Neutrophil (primary cell): ENCODE measurements around the gene CREB5.

ENCODE experiments used
- H3K27ac ChIP-seq: fragments of 200-600 bp; sonication (generic); 2 replicates; pipeline ENCODE4 v1.5.1; 2016; ENCODE audit warnings: mild to moderate bottlenecking, moderate library complexity
- H3K27me3 ChIP-seq: fragments of 200-600 bp; sonication (generic); 2 replicates; pipeline ENCODE4 v1.6.0; 2016; ENCODE audit warnings: mild to moderate bottlenecking
- H3K36me3 ChIP-seq: fragments of 200-600 bp; sonication (generic); 2 replicates; pipeline ENCODE4 v1.5.1; 2017
- H3K4me1 ChIP-seq, 2 experiments: fragments of 200-600 bp in 1 of 2; sonication (generic) in 1 of 2; 1 replicate in 1 of 2; 2 replicates in 1 of 2; pipeline versions ENCODE4 v1.5.1 to v1.6.1; 2013 to 2016; ENCODE audit warnings: low read depth in 1 of 2, low read length in 1 of 2, mild to moderate bottlenecking in 1 of 2, moderate library complexity in 1 of 2; ENCODE audit not compliant: control insufficient read depth in 1 of 2, insufficient read depth in 1 of 2
- H3K4me3 ChIP-seq, 2 experiments: fragments of 200-600 bp in 1 of 2; sonication (generic) in 1 of 2; 1 replicate in 1 of 2; 2 replicates in 1 of 2; pipeline ENCODE4 v1.5.1; 2013 to 2016; ENCODE audit warnings: low read depth in 1 of 2, low read length in 1 of 2, mild to moderate bottlenecking in 1 of 2, moderate library complexity in 1 of 2
- H3K9me3 ChIP-seq: fragments of 200-600 bp; sonication (generic); 2 replicates; pipeline ENCODE4 v1.5.1; 2016
- TF ChIP-seq, protein P1 (sequence below): fragments of 200-600 bp; sonication (generic); IDR thresholded peaks from 2 replicates; pipeline ENCODE4 v1.5.1; 2016; ENCODE audit warnings: antibody characterized with exemption

Gene CREB5, protein sequence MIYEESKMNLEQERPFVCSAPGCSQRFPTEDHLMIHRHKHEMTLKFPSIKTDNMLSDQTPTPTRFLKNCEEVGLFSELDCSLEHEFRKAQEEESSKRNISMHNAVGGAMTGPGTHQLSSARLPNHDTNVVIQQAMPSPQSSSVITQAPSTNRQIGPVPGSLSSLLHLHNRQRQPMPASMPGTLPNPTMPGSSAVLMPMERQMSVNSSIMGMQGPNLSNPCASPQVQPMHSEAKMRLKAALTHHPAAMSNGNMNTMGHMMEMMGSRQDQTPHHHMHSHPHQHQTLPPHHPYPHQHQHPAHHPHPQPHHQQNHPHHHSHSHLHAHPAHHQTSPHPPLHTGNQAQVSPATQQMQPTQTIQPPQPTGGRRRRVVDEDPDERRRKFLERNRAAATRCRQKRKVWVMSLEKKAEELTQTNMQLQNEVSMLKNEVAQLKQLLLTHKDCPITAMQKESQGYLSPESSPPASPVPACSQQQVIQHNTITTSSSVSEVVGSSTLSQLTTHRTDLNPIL

DNA sequence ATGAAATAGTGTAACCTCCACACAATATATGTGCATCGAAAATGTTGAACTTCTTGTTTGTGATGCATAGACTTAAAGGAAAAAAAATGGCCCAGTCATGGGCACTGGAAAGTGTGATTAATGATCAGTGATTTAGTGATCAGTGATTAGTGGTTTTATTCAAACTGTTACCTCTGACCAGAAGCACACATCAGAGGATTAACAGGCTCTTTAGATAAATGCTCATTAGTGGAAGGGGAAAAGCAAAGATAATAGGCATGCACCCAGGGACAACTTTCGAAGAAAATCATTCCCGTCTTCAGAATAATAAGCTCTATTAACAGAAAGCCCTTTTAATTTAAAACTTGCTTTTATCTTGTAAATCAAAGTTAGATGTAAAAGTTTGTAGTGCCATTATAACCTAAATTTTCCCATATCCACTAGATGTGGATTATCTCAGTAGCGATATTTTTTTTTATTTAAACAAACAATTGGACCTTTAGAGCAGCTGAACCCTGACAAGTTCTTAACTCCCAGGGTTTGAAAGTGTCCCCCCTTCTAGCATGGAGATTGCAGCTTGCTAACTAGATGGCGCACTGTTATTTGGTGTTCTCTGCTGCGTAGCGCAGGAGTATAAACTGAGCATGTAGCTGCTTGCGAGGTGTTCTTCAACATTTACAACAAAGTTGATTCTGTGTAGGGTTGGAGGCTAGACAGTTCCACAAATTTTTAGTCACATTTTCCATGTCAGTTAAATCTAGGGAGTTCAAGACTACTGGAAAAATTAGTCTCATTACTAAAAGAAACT, at the start of gene CREB5:
CREB5 (plus strand) TSS at position 643 of the 787 bp plus-strand sequence. CDS start 397 bp downstream, outside the sequence.
- Histone ChIP-seq H3K9me3 (no peaks in the 10 kb centered on the region), H3K4me1 (peaks cover 17 to 25% of the 10 kb centered on the region in 2 experiments), H3K27me3 (peaks cover 99% of the 10 kb centered on the region), H3K4me3 (no peak within 1 kb of the TSS), H3K27ac (no peak within 1 kb of the TSS), H3K36me3 (no peaks in the 10 kb centered on the region)
- TF ChIP-seq, protein P1, sequence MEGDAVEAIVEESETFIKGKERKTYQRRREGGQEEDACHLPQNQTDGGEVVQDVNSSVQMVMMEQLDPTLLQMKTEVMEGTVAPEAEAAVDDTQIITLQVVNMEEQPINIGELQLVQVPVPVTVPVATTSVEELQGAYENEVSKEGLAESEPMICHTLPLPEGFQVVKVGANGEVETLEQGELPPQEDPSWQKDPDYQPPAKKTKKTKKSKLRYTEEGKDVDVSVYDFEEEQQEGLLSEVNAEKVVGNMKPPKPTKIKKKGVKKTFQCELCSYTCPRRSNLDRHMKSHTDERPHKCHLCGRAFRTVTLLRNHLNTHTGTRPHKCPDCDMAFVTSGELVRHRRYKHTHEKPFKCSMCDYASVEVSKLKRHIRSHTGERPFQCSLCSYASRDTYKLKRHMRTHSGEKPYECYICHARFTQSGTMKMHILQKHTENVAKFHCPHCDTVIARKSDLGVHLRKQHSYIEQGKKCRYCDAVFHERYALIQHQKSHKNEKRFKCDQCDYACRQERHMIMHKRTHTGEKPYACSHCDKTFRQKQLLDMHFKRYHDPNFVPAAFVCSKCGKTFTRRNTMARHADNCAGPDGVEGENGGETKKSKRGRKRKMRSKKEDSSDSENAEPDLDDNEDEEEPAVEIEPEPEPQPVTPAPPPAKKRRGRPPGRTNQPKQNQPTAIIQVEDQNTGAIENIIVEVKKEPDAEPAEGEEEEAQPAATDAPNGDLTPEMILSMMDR = no peak

DNA sequence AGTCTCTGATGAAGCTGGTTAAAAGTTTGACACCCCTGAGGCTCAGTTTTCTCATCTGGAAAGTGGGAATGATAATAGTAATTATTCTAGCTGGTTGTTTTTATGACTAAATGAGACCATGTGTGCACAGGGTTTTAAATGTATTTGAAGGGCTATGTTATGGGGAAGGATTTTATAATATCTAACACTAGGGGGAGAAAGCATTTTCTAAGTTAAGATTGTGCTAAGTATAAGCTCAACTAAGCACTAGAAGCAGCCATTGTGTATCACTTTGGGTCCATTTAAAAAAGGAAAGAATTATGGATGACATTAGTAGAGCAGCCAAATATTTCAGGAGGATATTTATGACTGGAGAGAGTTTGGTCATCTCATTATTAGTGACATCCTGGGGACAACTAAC, 49.5 kb upstream of the CREB5 start:
- H3K4me3 ChIP-seq = no peak overlapping the region
- H3K27me3 ChIP-seq = no peaks in the 10 kb centered on the region
- H3K4me1 ChIP-seq = no peaks in the 10 kb centered on the region
- H3K9me3 ChIP-seq = no peaks in the 10 kb centered on the region
- TF ChIP-seq, protein P1 = no peak
- no peaks in the 10 kb centered on the region for H3K36me3 ChIP-seq
- no peak overlapping the region for H3K27ac ChIP-seq

DNA sequence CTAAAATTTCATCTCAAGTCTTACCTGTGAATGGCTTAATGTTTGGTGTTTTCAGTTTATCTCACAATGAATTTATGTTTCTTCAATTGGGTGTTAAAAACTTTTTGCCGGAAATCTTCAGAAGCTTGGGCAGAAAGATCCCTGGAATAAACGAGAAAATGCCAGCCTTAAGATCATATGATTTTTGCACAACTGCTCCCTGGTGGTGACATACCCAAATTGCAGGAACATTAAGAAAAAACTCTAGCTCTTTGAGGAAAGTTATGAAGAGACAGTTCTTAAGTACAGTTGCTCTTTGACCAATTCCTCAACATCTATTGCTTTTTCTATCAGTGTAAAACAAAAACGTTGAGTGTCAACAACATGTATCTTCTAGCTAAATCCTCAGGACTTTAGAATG, 48.2 kb upstream of the CREB5 start:
- Histone ChIP-seq H3K4me3 (no peak overlapping the region), H3K4me1 (no peaks in the 10 kb centered on the region), H3K9me3 (no peaks in the 10 kb centered on the region), H3K27ac (no peak overlapping the region), H3K27me3 (no peaks in the 10 kb centered on the region), H3K36me3 (no peaks in the 10 kb centered on the region)
- TF ChIP-seq, protein P1 = no peak

DNA sequence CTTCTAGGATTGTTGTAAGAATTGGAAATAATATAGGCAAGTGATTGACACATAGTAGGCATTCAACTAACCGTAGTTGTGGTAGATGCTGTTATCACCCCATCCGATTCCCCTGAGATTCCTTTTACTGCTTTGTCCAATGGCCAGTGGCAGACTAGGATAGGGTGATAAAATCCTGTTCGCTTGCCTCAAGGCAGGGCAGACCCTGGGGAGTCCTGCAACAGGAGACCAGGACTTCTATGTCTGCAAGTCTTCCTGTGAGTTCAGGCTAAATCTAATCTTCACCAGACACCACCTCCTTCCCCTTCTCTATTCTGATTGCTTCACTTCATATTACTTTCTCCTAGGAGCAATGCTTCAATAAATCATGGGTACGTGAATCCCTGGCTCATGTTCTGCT, 42.8 kb upstream of the CREB5 start:
- no peak overlapping the region for H3K4me3 ChIP-seq
- no peaks in the 10 kb centered on the region for H3K27me3 ChIP-seq
- TF ChIP-seq, protein P1 = no peak
- no peak overlapping the region for H3K27ac ChIP-seq
- H3K36me3 ChIP-seq = no peaks in the 10 kb centered on the region
- H3K4me1 ChIP-seq = no peaks in the 10 kb centered on the region
- no peaks in the 10 kb centered on the region for H3K9me3 ChIP-seq

DNA sequence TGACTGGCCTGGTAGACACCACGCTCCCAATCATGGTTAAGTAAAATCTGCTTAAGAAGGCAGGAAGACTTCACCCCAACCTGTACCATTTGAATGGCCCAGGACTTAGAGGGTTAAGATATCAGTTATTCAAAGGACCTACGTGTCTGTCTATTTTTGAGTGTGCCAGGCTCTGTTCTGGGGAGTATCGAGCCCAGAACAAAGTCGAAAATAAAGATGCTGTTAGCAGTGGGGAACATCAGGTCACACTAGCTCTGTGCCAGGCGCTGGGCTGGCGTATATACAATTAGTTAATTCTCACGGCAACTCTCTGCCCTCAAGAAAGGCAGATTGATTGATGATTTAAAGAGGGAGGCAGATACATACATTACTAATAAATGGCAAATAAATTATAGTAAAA, 40.5 kb upstream of the CREB5 start:
- TF ChIP-seq, protein P1 = no peak

More for the DNA sequence above, 40.5 kb upstream of the CREB5 start:
- Histone ChIP-seq H3K4me1 (no peaks in the 10 kb centered on the region), H3K9me3 (no peaks in the 10 kb centered on the region), H3K4me3 (no peak overlapping the region), H3K27ac (no peak overlapping the region), H3K36me3 (no peaks in the 10 kb centered on the region), H3K27me3 (no peaks in the 10 kb centered on the region)
